Endothelial cell of umbilical vein (primary cell): ENCODE results near the gene SPATA3. TPM values are rescaled to one million over a fixed set of nuclear protein-coding genes. Genes with fewer than 3 reads are reported as not detected.

Experiments used
- BruUV-seq: library from RNA; stranded (reverse); fragments of 400-500 nt; replicated peaks from 2 replicates; lab custom pipeline; 2021; lab: Mats Ljungman, UMichigan
- CTCF ChIA-PET: fragments of 300-600, 350-600 bp; sonication (Branson Sonifier 250); formaldehyde crosslinking; loops from one replicate; lab custom pipeline; 2021; ENCODE audit warnings: antibody characterized with exemption, inconsistent platforms; lab: Charles Lee
- POLR2A ChIA-PET: fragments of 300-600, 350-600 bp; sonication (Branson Sonifier 250); formaldehyde crosslinking; loops from one replicate; lab custom pipeline; 2021; ENCODE audit warnings: antibody characterized with exemption, inconsistent platforms; lab: Charles Lee
- DNase-seq: peaks from one replicate; pipeline ENCODE4 v3.0.0-alpha.2; 2011; ENCODE audit warnings: low read depth, low spot score
- FAIRE-seq: peaks from 2 replicates; lab custom pipeline; 2011; peaks lifted over from hg19 to GRCh38; lab: Jason Lieb, UNC
- H2AFZ ChIP-seq: 2 replicates; pipeline ENCODE4 v1.6.0; 2012; ENCODE audit warnings: low read depth, low read length, control low read depth, inconsistent platforms
- H3K27ac ChIP-seq: 2 replicates; pipeline ENCODE4 v1.5.1; 2011; ENCODE audit warnings: low read depth, mild to moderate bottlenecking, control low read depth, low read length, moderate library complexity; ENCODE audit not compliant: insufficient read depth
- H3K27me3 ChIP-seq, 2 experiments: 2 replicates each; pipeline versions ENCODE4 v1.6.0 to v1.6.1; 2011; ENCODE audit warnings: low read length in 2 of 2, mixed read lengths in 1 of 2; ENCODE audit not compliant: control insufficient read depth in 2 of 2, insufficient read depth in 2 of 2
- H3K36me3 ChIP-seq, 2 experiments: 2 replicates in 1 of 2; 3 replicates in 1 of 2; pipeline ENCODE4 v1.5.1; 2011; ENCODE audit warnings: low read length in 2 of 2, mild to moderate bottlenecking in 1 of 2, moderate library complexity in 1 of 2; ENCODE audit not compliant: control insufficient read depth in 2 of 2, insufficient read depth in 2 of 2; ENCODE audit errors: extremely low read depth in 1 of 2
- H3K4me1 ChIP-seq: 3 replicates; pipeline ENCODE4 v1.5.1; 2011; ENCODE audit warnings: mild to moderate bottlenecking, low read length; ENCODE audit not compliant: control insufficient read depth, insufficient read depth; ENCODE audit errors: extremely low read depth
- H3K4me2 ChIP-seq: 2 replicates; pipeline ENCODE4 v1.6.1; 2011; ENCODE audit warnings: low read length, control low read depth, mixed read lengths; ENCODE audit not compliant: insufficient read depth
- H3K4me3 ChIP-seq, 3 experiments: fragments of 200-600 bp in 1 of 3; sonication (generic), shearing (Covaris generic) in 1 of 3; replicated peaks in 1 of 3; 2 replicates each; pipeline ENCODE4 v1.5.1; 2011 to 2016; ENCODE audit warnings: control low read depth in 3 of 3, low read length in 3 of 3, mild to moderate bottlenecking in 2 of 3, inconsistent platforms in 1 of 3, low read depth in 1 of 3, moderate library complexity in 1 of 3; ENCODE audit not compliant: insufficient read depth in 1 of 3
- H3K79me2 ChIP-seq: 2 replicates; pipeline ENCODE4 v1.6.0; 2012; ENCODE audit warnings: low read length, inconsistent platforms; ENCODE audit not compliant: control insufficient read depth, insufficient read depth
- H3K9ac ChIP-seq: replicated peaks from 2 replicates; pipeline ENCODE3; 2011; ENCODE audit warnings: low read length, control low read depth; ENCODE audit not compliant: insufficient read depth; ENCODE audit errors: extremely low read depth
- H3K9me1 ChIP-seq: replicated peaks from 3 replicates; pipeline ENCODE4 v1.6.0; 2011; ENCODE audit warnings: mild to moderate bottlenecking, low read length; ENCODE audit not compliant: control insufficient read depth, insufficient read depth; ENCODE audit errors: extremely low read depth
- H3K9me3 ChIP-seq: replicated peaks from 2 replicates; pipeline ENCODE4 v1.5.1; 2012; ENCODE audit warnings: low read length, inconsistent platforms; ENCODE audit not compliant: control insufficient read depth, insufficient read depth
- H4K20me1 ChIP-seq: replicated peaks from 2 replicates; pipeline ENCODE3; 2011; ENCODE audit warnings: mild to moderate bottlenecking, low read length; ENCODE audit not compliant: control insufficient read depth, insufficient read depth; ENCODE audit errors: extremely low read depth
- EZH2 ChIP-seq: IDR thresholded peaks from 2 replicates; pipeline ENCODE4 v1.6.1; 2012; ENCODE audit warnings: borderline replicate concordance, low read depth, mild to moderate bottlenecking, moderate library complexity, low read length, inconsistent platforms; ENCODE audit not compliant: severe bottlenecking
- POLR2AphosphoS5 ChIP-seq: IDR thresholded peaks from 2 replicates; pipeline ENCODE4 v1.6.1; 2012; ENCODE audit warnings: low read depth, mild to moderate bottlenecking, control low read depth, low read length, moderate library complexity; ENCODE audit not compliant: insufficient read depth
- dilution Hi-C: fragments of 300-500 bp; cut with MboI; formaldehyde crosslinking; loops from one replicate; pipeline ENCODE4 v1.15.0; 2019; ENCODE audit warnings: low sequenced_read_pairs; ENCODE audit not compliant: extremely low pct_ligation_motif_present
- intact Hi-C: fragments of 100-400 bp; cut with micrococcal nuclease; formaldehyde crosslinking; loops from one replicate; pipeline ENCODE4 v1.10.0; 2022
- polyA plus RNA-seq, 4 experiments: library from polyadenylated mRNA; depleted of rRNA in 3 of 4; stranded (reverse) in 3 of 4; unstranded in 1 of 4; fragments of >200 nt; gene quantifications; 2 replicates each; pipeline versions ENCODE4 v1.2.1 to v1.2.3, GENCODE V29; 2011 to 2012; ENCODE audit warnings: missing spikeins in 1 of 4
- total RNA-seq: library from RNA; stranded (reverse); gene quantifications from 2 replicates; pipeline ENCODE4 v1.2.3, GENCODE V29; 2021

The SPATA3 gene
- total and polyA plus RNA-seq, 2 donors (not counting 3 experiments of a cell fraction or from before 2014, with no cell fraction given) = not detected

GRCh38 chr2:231047923-231048915 is 52.3 kb downstream of the SPATA3 start:
- no peak for DNase-seq
- ChIA-PET CTCF (interaction anchor here (1.0 to 1.3 kb wide), 2 partner anchors 21 to 224 kb away, joined by 3 read pairs; no protein-coding TSS in a partner anchor), POLR2A (no interaction called here)
- no peaks in the 10 kb centered on the region for H4K20me1 ChIP-seq
- TF ChIP-seq EZH2 = no peak
- no peak for TF ChIP-seq POLR2AphosphoS5
- H3K9me1 ChIP-seq = no peaks in the 10 kb centered on the region
- no peaks in the 10 kb centered on the region for H3K36me3 ChIP-seq
- BruUV-seq = no TSS peak
- intact Hi-C loops = no loop called here
- H3K4me3 ChIP-seq = no peak overlapping the region
- peaks cover 5 to 11% of the 10 kb centered on the region in 2 experiments for H3K27me3 ChIP-seq
- H3K27ac ChIP-seq = no peak overlapping the region
- H3K9me3 ChIP-seq = no peaks in the 10 kb centered on the region
- H2AFZ ChIP-seq = no peak overlapping the region
- H3K79me2 ChIP-seq = no peaks in the 10 kb centered on the region
- H3K9ac ChIP-seq = no peak overlapping the region
- no peak overlapping the region for H3K4me2 ChIP-seq
- dilution Hi-C loops = no loop called here
- FAIRE-seq = no peak
- peaks cover 2% of the 10 kb centered on the region for H3K4me1 ChIP-seq

GRCh38 chr2:231049286-231050017 is 53.5 kb downstream of the SPATA3 start:
- ChIA-PET POLR2A (no interaction called here), CTCF (interaction anchor here (1.2 to 1.6 kb wide), 3 partner anchors 62 to 225 kb away, joined by 3 to 4 read pairs (median 4); no protein-coding TSS in a partner anchor)
- intact Hi-C loops (no loop called here), dilution Hi-C loops (no loop called here)
- Histone ChIP-seq H3K27ac (no peak overlapping the region), H3K4me3 (no peak overlapping the region), H3K9me3 (no peaks in the 10 kb centered on the region), H3K4me2 (no peak overlapping the region), H2AFZ (no peak overlapping the region), H3K79me2 (no peaks in the 10 kb centered on the region), H3K4me1 (peaks cover 2% of the 10 kb centered on the region), H4K20me1 (no peaks in the 10 kb centered on the region), H3K9me1 (no peaks in the 10 kb centered on the region), H3K27me3 (peaks cover 4 to 13% of the 10 kb centered on the region in 2 experiments), H3K9ac (no peak overlapping the region), H3K36me3 (no peaks in the 10 kb centered on the region)
- TF ChIP-seq EZH2 = no peak
- FAIRE-seq (no peak), DNase-seq (no peak)
- no TSS peak for BruUV-seq
